Measurements from ENCODE around the gene C10orf120. TPM values are rescaled to one million over a fixed set of nuclear protein-coding genes. Genes with fewer than 3 reads are reported as not detected.

C10orf120 gene
- total and polyA plus RNA-seq, 2 donors (not counting 1 experiment from before 2014, with no cell fraction given): not detected

DNA sequence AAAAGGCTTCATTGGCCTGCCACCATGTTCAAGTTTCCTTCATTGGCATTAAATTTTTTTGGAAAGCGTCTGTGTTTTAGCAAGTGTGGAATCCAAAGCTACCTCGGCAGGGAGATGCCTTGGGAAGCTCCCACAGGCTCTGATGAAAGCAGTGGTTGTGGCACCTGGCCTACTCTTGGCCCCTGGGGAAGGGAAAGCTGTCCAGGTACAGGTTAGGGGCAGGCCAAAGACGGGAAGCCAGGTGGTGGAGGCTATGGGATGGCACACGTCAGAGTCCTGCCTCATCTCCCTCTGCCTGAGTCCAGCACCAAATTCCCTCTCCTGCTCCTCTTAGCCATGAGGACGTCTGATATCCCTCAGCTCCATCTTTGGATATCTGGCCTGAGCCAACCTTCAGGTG is 49.7 kb downstream of the C10orf120 start:
- no peaks in the 10 kb centered on the region for H3K9me3 ChIP-seq (ENCODE audit: control insufficient read depth, insufficient read depth, low read depth, low read length)
- DNase-seq (ENCODE audit: low read depth in 2 of 2): no peak
- H3K79me2 ChIP-seq (ENCODE audit: control insufficient read depth, insufficient read depth, low read length): no peaks in the 10 kb centered on the region
- TF ChIP-seq EZH2 (IDR thresholded peaks at IDR 0.05; ENCODE audit: low read length, missing control alignments): no peak
- TF ChIP-seq, protein P1, sequence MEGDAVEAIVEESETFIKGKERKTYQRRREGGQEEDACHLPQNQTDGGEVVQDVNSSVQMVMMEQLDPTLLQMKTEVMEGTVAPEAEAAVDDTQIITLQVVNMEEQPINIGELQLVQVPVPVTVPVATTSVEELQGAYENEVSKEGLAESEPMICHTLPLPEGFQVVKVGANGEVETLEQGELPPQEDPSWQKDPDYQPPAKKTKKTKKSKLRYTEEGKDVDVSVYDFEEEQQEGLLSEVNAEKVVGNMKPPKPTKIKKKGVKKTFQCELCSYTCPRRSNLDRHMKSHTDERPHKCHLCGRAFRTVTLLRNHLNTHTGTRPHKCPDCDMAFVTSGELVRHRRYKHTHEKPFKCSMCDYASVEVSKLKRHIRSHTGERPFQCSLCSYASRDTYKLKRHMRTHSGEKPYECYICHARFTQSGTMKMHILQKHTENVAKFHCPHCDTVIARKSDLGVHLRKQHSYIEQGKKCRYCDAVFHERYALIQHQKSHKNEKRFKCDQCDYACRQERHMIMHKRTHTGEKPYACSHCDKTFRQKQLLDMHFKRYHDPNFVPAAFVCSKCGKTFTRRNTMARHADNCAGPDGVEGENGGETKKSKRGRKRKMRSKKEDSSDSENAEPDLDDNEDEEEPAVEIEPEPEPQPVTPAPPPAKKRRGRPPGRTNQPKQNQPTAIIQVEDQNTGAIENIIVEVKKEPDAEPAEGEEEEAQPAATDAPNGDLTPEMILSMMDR (conservative IDR thresholded peaks at IDR 0.05 in 1 of 2, IDR thresholded peaks at IDR 0.05 in 1 of 2; ENCODE audit: low read depth in 1 of 2, low read length in 2 of 2): no peak
- H4K20me1 ChIP-seq (ENCODE audit: control insufficient read depth, extremely low read depth, insufficient read depth, low read length): no peaks in the 10 kb centered on the region
- H3K27ac ChIP-seq (ENCODE audit: insufficient read depth, low read length): no peak overlapping the region
- no peak overlapping the region for H3K9ac ChIP-seq (ENCODE audit: insufficient read depth, low read length)
- H3K4me3 ChIP-seq (replicated peaks in 1 of 4; ENCODE audit: control extremely low read depth in 1 of 4, insufficient read depth in 1 of 4, low read depth in 3 of 4, low read length in 4 of 4): no peak overlapping the region
- H3K4me2 ChIP-seq (ENCODE audit: extremely low read depth, insufficient read depth, low read length): no peak overlapping the region
- H3K27me3 ChIP-seq (ENCODE audit: control insufficient read depth, insufficient read depth, low read length): no peaks in the 10 kb centered on the region
- H3K36me3 ChIP-seq (ENCODE audit: control insufficient read depth, insufficient read depth, low read length): no peaks in the 10 kb centered on the region
- no peaks in the 10 kb centered on the region for H3K4me1 ChIP-seq (ENCODE audit: control insufficient read depth, extremely low read depth, insufficient read depth, low read length)
- no peak overlapping the region for H2AFZ ChIP-seq (ENCODE audit: low read length)

DNA sequence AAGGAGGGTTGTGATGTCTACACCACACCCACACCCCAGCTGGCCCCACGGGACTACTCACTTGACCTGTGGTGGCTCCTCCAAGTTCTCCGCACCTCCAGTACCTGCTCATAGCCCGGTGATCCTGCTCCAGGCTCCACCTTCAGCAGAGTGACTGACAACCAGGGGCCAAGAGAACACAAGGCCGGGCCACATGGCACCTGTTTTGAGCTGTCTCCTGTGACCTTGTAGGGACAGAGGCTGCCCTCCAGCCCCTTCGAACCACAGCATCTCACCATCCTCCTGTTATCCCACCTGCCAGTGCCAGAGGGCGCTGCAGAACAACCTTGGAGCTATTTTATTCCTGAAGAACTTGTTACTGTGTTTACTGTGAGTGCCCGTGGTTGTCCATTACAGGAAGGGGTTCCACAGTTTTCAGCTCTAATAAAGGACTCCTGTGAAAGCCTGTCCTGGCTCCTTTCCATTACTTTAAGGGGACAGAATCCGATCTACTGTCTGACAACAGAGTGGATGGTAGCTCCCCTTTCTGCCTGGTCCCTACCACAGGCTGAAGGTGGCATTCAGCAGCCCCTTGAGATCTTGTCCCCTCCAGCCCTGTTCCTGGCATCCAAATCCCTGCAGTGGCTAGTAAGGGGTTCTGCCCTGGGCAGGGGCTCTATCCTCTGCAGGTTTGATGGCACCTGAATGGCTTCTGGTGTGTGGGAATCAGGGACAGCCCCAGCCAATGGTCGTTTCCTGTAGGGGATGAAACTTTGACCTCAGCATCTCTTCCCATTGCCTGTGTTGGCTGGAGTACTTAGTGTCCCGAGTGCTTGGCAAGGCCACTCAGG is 50.8 kb downstream of the C10orf120 start:
- H4K20me1 ChIP-seq (ENCODE audit: control insufficient read depth, extremely low read depth, insufficient read depth, low read length): no peaks in the 10 kb centered on the region
- H3K4me3 ChIP-seq (replicated peaks in 1 of 4; ENCODE audit: control extremely low read depth in 1 of 4, insufficient read depth in 1 of 4, low read depth in 3 of 4, low read length in 4 of 4): no peak overlapping the region
- no peaks in the 10 kb centered on the region for H3K36me3 ChIP-seq (ENCODE audit: control insufficient read depth, insufficient read depth, low read length)
- H3K27ac ChIP-seq (ENCODE audit: insufficient read depth, low read length): no peak overlapping the region
- H3K79me2 ChIP-seq (ENCODE audit: control insufficient read depth, insufficient read depth, low read length): no peaks in the 10 kb centered on the region
- H3K9ac ChIP-seq (ENCODE audit: insufficient read depth, low read length): no peak overlapping the region
- no peak overlapping the region for H2AFZ ChIP-seq (ENCODE audit: low read length)
- TF ChIP-seq, protein P1 (conservative IDR thresholded peaks at IDR 0.05 in 1 of 2, IDR thresholded peaks at IDR 0.05 in 1 of 2; ENCODE audit: low read depth in 1 of 2, low read length in 2 of 2): peak; percentile 49 to 65
- no peak for TF ChIP-seq EZH2 (IDR thresholded peaks at IDR 0.05; ENCODE audit: low read length, missing control alignments)
- H3K4me1 ChIP-seq (ENCODE audit: control insufficient read depth, extremely low read depth, insufficient read depth, low read length): no peaks in the 10 kb centered on the region
- DNase-seq (ENCODE audit: low read depth in 2 of 2): peak; percentile 6 to 29
- H3K9me3 ChIP-seq (ENCODE audit: control insufficient read depth, insufficient read depth, low read depth, low read length): no peaks in the 10 kb centered on the region
- H3K27me3 ChIP-seq (ENCODE audit: control insufficient read depth, insufficient read depth, low read length): no peaks in the 10 kb centered on the region
- no peak overlapping the region for H3K4me2 ChIP-seq (ENCODE audit: extremely low read depth, insufficient read depth, low read length)

Other genes starting within 250 kb of the C10orf120 start
- gene ARMS2, start 245.2 kb downstream of the C10orf120 start, total RNA-seq: not detected in 2 replicates
- not detected in 2 replicates for gene ARMS2, start 245.2 kb downstream of the C10orf120 start, polyA plus RNA-seq
- 109 and 198 TPM in 2 replicates for gene HTRA1, start 238.3 kb downstream of the C10orf120 start, total RNA-seq
- 178 and 216 TPM in 2 replicates for gene HTRA1, start 238.3 kb downstream of the C10orf120 start, polyA plus RNA-seq
- gene DMBT1, start 139.1 kb downstream of the C10orf120 start, total RNA-seq: under 0.01 TPM in 2 replicates
- gene DMBT1, start 139.1 kb downstream of the C10orf120 start, polyA plus RNA-seq: not detected in 2 replicates
- gene CUZD1, start 146.0 kb upstream of the C10orf120 start, total RNA-seq: 0.50 and 0.51 TPM in 2 replicates
- gene CUZD1, start 146.0 kb upstream of the C10orf120 start, polyA plus RNA-seq: 0.52 and 0.53 TPM in 2 replicates
- gene FAM24B, start 179.7 kb upstream of the C10orf120 start, total RNA-seq: 4.4 and 6.8 TPM in 2 replicates
- gene FAM24B, start 179.7 kb upstream of the C10orf120 start, polyA plus RNA-seq: 3.9 and 4.9 TPM in 2 replicates
- gene FAM24A, start 210.8 kb upstream of the C10orf120 start, total RNA-seq: not detected in 2 replicates
- not detected in 2 replicates for gene FAM24A, start 210.8 kb upstream of the C10orf120 start, polyA plus RNA-seq

Data from fibroblast of lung (primary cell).